GM12892 (cell line): ENCODE measurements around the gene ZNF407.

ENCODE experiments used
- DNase-seq: peaks from one replicate; pipeline ENCODE4 v3.0.0; 2011; ENCODE audit not compliant: insufficient read length
- FAIRE-seq: peaks from 2 replicates; lab custom pipeline; 2011; peaks lifted over from hg19 to GRCh38; lab: Jason Lieb, UNC
- POLR2A ChIP-seq: IDR thresholded peaks from 2 replicates; pipeline ENCODE4 v1.6.1; 2011; ENCODE audit warnings: low read depth, low read length, control low read depth
- POLR2AphosphoS5 ChIP-seq: IDR thresholded peaks from 2 replicates; pipeline ENCODE4 v1.6.1; 2011; ENCODE audit warnings: low read depth, low read length, control low read depth
- TAF1 ChIP-seq: IDR thresholded peaks from 2 replicates; pipeline ENCODE4 v1.6.1; 2011; ENCODE audit warnings: low read depth, mild to moderate bottlenecking, control low read depth, low read length, borderline replicate concordance

ZNF407 gene

GRCh38 chr18:74832999-74833398 lies 235.3 kb downstream of the ZNF407 start:
- FAIRE-seq, result no peak

GRCh38 chr18:74834424-74835309 lies 237.0 kb downstream of the ZNF407 start:
- FAIRE-seq (no peak), DNase-seq (no peak)
- no peak for TF ChIP-seq TAF1
- no peak for TF ChIP-seq POLR2AphosphoS5
- no peak for TF ChIP-seq POLR2A

More at GRCh38 chr18:74832999-74833398, 235.3 kb downstream of the ZNF407 start:
- no peak for DNase-seq
- TF ChIP-seq POLR2AphosphoS5 (no peak), POLR2A (no peak), TAF1 (no peak)

GRCh38 chr18:74836296-74837139 lies 238.8 kb downstream of the ZNF407 start:
- FAIRE-seq, result no peak

GRCh38 chr18:74840492-74841167 lies 243.0 kb downstream of the ZNF407 start:
- DNase-seq (no peak), FAIRE-seq (no peak)
- TF ChIP-seq TAF1 (no peak), POLR2AphosphoS5 (no peak), POLR2A (no peak)

More at GRCh38 chr18:74836296-74837139, 238.8 kb downstream of the ZNF407 start:
- TF ChIP-seq TAF1, result no peak
- TF ChIP-seq POLR2AphosphoS5, result no peak
- DNase-seq, result no peak

GRCh38 chr18:74841248-74841647 lies 243.6 kb downstream of the ZNF407 start:
- FAIRE-seq (no peak), DNase-seq (no peak)
- no peak for TF ChIP-seq POLR2AphosphoS5
- no peak for TF ChIP-seq TAF1
- TF ChIP-seq POLR2A, result no peak

GRCh38 chr18:74849301-74849700 lies 251.6 kb downstream of the ZNF407 start:
- no peak for DNase-seq
- no peak for FAIRE-seq
- TF ChIP-seq POLR2A (no peak), TAF1 (no peak), POLR2AphosphoS5 (no peak)

GRCh38 chr18:74856434-74856833 lies 258.8 kb downstream of the ZNF407 start:
- no peak for FAIRE-seq

GRCh38 chr18:74856928-74857327 lies 259.3 kb downstream of the ZNF407 start:
- no peak for DNase-seq
- no peak for TF ChIP-seq POLR2A
- no peak for TF ChIP-seq TAF1
- no peak for TF ChIP-seq POLR2AphosphoS5

More at GRCh38 chr18:74856434-74856833, 258.8 kb downstream of the ZNF407 start:
- TF ChIP-seq POLR2A (no peak), POLR2AphosphoS5 (no peak), TAF1 (no peak)
- DNase-seq, result no peak

GRCh38 chr18:74857901-74858300 lies 260.2 kb downstream of the ZNF407 start:
- FAIRE-seq (no peak), DNase-seq (no peak)
- TF ChIP-seq POLR2A (no peak), POLR2AphosphoS5 (no peak), TAF1 (no peak)

More at GRCh38 chr18:74856928-74857327, 259.3 kb downstream of the ZNF407 start:
- FAIRE-seq, result no peak

- no peak for TF ChIP-seq POLR2AphosphoS5
- no peak for TF ChIP-seq POLR2A
- no peak for TF ChIP-seq TAF1
- no peak for FAIRE-seq
- no peak for DNase-seq
These were observed 263.5 kb downstream of the ZNF407 start for GRCh38 chr18:74861154-74861553.

GRCh38 chr18:74862094-74862493 lies 264.4 kb downstream of the ZNF407 start:
- DNase-seq (no peak), FAIRE-seq (no peak)
- TF ChIP-seq TAF1 (no peak), POLR2AphosphoS5 (no peak), POLR2A (no peak)
